Measurements from ENCODE around the gene BCCIP.

The BCCIP gene

GRCh38 chr10:125785791-125786190 is 37.6 kb upstream of the BCCIP start:
- ChIA-PET POLR2A (ENCODE audit: low non-redundant PET) (no interaction called here), CTCF (no interaction called here)
- H3K27ac ChIP-seq: no peak overlapping the region
- TF ChIP-seq, protein P1, sequence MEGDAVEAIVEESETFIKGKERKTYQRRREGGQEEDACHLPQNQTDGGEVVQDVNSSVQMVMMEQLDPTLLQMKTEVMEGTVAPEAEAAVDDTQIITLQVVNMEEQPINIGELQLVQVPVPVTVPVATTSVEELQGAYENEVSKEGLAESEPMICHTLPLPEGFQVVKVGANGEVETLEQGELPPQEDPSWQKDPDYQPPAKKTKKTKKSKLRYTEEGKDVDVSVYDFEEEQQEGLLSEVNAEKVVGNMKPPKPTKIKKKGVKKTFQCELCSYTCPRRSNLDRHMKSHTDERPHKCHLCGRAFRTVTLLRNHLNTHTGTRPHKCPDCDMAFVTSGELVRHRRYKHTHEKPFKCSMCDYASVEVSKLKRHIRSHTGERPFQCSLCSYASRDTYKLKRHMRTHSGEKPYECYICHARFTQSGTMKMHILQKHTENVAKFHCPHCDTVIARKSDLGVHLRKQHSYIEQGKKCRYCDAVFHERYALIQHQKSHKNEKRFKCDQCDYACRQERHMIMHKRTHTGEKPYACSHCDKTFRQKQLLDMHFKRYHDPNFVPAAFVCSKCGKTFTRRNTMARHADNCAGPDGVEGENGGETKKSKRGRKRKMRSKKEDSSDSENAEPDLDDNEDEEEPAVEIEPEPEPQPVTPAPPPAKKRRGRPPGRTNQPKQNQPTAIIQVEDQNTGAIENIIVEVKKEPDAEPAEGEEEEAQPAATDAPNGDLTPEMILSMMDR (conservative IDR thresholded peaks at IDR 0.05; ENCODE audit: low read depth): no peak
- no peak for DNase-seq (ENCODE audit: low spot score)

DNA sequence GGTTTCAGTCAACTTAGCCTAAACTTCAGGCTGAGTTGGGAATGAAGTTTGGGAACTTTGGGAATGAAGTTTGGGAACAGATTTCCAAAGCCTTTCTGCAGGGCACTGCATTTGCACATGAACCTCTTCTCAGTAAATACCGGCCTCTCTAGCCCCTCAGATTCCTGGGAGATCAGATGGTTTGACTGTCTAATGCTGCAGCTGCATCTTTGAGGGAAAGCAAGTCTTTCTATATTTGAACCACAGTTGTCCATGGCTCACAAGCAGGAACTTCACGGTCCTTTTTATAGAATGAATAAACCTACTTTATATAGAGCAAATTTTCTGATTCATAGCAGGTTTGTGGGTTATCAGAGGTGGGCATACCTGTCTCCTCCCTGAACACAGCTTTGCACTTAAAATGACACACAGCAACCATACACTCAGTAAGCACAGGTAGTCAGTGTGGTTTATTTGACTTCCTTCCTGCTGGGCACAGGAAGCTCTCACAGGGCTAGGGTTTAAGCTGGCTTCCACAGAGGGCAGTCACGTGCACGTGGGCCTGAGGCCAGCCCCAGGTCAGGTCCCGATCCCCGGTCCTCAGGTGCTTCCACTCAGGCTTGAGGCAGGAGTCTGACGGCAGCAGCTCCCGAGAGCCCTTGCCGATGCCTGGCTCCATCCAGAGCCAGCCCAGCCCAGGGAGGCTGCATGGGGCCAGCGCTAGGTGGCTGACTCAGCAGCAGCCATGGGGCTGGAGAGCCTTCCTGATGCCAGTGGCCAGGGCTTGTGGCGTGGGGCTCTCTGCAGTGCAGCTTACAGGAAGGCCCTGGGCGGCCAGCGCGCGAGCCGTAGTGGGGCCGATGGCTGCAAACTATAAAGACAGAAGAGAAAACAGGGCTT is 35.0 kb upstream of the BCCIP start:
- CTCF ChIA-PET: interaction anchor here (0.7 kb wide), 1 partner anchor 16 kb away, joined by 3 read pairs; no protein-coding TSS in a partner anchor

DNA sequence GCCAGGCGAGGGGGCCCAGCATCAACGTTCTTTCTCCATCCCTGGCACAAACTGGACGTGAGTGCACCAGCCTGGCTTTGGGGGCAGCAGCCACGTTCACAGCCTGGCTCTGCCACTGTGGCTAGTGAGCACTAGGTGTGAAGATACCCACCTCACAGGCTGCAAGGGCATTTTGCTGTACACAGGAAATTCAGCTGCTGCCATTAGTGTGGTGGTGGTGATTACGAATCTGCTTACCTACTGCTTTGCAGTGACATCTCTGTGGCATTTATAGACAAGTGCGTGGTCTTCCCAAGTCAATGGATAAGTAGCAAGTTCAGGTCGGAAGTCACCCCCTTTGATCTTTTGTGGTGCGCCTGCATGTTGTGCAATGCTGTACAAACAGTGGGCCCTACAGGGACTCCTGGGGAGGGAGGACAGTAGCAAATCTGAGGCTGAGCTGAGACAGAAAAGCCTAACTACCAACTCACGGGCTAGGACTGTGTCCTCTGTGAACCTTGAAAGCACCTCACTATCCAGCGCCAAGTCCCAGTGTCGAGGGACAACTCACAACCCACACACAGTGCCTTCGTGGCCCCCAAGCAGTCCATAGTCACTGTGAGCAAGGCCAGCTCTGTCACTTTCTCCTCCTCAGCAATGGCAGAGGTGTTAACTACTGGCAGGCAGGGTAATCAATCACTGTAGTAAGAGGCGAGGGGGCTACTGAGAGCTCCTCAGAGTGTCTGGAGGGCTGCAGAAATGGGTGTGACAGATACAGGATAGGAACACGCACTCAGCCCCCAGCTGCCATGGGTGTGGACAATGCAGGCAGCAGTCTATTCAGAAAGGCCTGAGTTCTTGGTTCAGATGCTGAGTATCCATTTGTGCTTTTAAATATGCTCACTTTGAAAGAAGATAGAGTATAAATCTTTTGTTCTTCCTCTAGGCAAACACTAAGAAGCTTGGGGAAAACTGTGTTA is 30.7 kb upstream of the BCCIP start:
- CTCF ChIA-PET: interaction anchor here (0.6 to 1.5 kb wide), 2 partner anchors 11 to 760 kb away, joined by 3 to 5 read pairs; no protein-coding TSS in a partner anchor

More for the DNA sequence above, 35.0 kb upstream of the BCCIP start:
- no peak for DNase-seq (ENCODE audit: low spot score)
- TF ChIP-seq, protein P1 (conservative IDR thresholded peaks at IDR 0.05; ENCODE audit: low read depth): no peak
- POLR2A ChIA-PET (ENCODE audit: low non-redundant PET): no interaction called here
- H3K27ac ChIP-seq: no peak overlapping the region

GRCh38 chr10:125795128-125795527 is 28.2 kb upstream of the BCCIP start:
- POLR2A ChIA-PET (ENCODE audit: low non-redundant PET): no interaction called here

More for the DNA sequence above, 30.7 kb upstream of the BCCIP start:
- TF ChIP-seq, protein P1 (conservative IDR thresholded peaks at IDR 0.05; ENCODE audit: low read depth): no peak
- POLR2A ChIA-PET (ENCODE audit: low non-redundant PET): interaction anchor here (0.6 kb wide), 1 partner anchor 1822 kb away, joined by 3 read pairs; no protein-coding TSS in a partner anchor
- DNase-seq (ENCODE audit: low spot score): no peak
- no peak overlapping the region for H3K27ac ChIP-seq

DNA sequence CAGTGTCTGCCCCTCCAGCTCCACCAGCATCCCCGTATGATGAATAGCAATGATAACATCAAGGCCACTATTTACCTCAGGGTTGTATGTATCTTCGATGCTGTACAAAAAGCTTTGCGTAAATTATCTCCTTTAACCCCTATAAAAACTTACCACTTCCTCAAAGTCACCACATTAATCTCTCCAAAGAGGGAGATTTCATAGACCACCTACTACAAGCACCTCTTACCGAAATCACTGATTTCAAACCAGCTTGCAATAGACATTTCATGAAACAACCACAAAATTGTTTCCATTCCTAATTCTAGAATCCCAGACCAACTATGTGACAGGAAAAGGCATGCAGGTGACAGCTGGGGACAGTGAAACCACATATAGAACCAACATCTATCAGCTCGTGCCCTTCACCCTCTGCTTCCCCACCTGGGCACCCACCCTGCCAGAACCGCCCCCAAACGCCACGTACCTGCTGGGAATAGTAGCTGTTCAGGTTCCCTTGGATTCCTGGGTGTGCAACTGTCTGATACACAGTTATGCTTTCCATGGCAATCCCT is 27.6 kb upstream of the BCCIP start:
- POLR2A ChIA-PET (ENCODE audit: low non-redundant PET): no interaction called here
- DNase-seq (ENCODE audit: low spot score): no peak
- CTCF ChIA-PET: interaction anchor here (0.7 to 0.8 kb wide), 2 partner anchors 16 to 251 kb away, joined by 3 to 4 read pairs; no protein-coding TSS in a partner anchor
- H3K27ac ChIP-seq: no peak overlapping the region
- TF ChIP-seq, protein P1 (conservative IDR thresholded peaks at IDR 0.05; ENCODE audit: low read depth): no peak

More at GRCh38 chr10:125795128-125795527, 28.2 kb upstream of the BCCIP start:
- H3K27ac ChIP-seq: no peak overlapping the region
- TF ChIP-seq, protein P1 (conservative IDR thresholded peaks at IDR 0.05; ENCODE audit: low read depth): no peak
- DNase-seq (ENCODE audit: low spot score): no peak
- CTCF ChIA-PET: no interaction called here

DNA sequence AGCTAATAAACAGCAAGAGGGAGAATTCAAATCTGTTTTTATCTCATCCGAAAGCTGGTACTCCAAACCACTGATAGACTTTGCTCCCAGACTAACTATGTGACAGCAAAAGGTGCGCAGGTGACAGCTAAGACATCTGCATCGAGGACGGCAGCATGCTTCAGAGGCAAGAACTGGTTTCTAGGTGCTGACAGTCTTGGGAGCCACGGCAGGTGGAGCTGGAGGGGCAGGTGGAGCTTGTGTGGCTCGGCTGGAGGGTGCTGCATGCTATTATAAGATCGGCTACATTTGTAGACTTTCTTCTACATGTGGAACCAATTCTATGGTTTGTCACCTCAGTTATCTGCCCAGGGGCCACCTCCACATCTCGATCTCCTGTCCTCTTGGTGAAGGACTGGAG is 25.9 kb upstream of the BCCIP start:
- no peak overlapping the region for H3K27ac ChIP-seq
- TF ChIP-seq, protein P1 (conservative IDR thresholded peaks at IDR 0.05; ENCODE audit: low read depth): no peak
- ChIA-PET POLR2A (ENCODE audit: low non-redundant PET) (no interaction called here), CTCF (interaction anchor here (0.6 to 0.7 kb wide), 2 partner anchors 28 to 1057 kb away, joined by 3 read pairs; no protein-coding TSS in a partner anchor)
- no peak for DNase-seq (ENCODE audit: low spot score)
